Endothelial cell of umbilical vein (primary cell): ENCODE measurements around the gene GHRH.

Source experiments
- POLR2A ChIP-seq: IDR thresholded peaks from 2 replicates; pipeline ENCODE4 v1.6.1; 2012; ENCODE audit warnings: low read depth, mild to moderate bottlenecking, control low read depth, low read length
- TF ChIP-seq, protein P1 (sequence below), 2 donors: IDR thresholded peaks; 1 replicate in 1 of 2; 2 replicates in 1 of 2; pipeline ENCODE4 v1.5.1; 2011; ENCODE audit warnings: low read length in 2 of 2, mild to moderate bottlenecking in 2 of 2, moderate library complexity in 2 of 2, control low read depth in 1 of 2, inconsistent platforms in 1 of 2, low read depth in 1 of 2; ENCODE audit not compliant: insufficient read depth in 1 of 2; ENCODE audit errors: extremely low read depth in 1 of 2

DNA sequence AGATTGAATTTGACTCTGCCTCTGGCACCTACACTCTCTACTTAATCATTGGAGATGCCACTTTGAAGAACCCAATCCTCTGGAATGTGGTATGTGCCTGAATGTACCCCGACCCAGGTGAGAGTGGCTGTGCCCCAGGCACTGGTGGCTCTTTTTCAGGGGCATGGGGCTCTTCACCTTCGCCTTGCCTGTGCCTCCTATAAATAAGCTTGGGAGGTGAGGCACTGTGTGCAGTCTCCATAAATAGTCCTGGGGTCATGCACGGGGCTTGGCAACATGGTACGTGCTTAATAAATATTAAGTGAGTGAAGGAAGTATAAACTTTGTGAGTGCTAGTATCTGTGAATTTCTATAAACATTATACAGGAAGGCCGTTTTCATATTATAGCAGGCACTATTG lies 33.0 kb downstream of the GHRH start:
- TF ChIP-seq POLR2A = no peak
- TF ChIP-seq, protein P1, sequence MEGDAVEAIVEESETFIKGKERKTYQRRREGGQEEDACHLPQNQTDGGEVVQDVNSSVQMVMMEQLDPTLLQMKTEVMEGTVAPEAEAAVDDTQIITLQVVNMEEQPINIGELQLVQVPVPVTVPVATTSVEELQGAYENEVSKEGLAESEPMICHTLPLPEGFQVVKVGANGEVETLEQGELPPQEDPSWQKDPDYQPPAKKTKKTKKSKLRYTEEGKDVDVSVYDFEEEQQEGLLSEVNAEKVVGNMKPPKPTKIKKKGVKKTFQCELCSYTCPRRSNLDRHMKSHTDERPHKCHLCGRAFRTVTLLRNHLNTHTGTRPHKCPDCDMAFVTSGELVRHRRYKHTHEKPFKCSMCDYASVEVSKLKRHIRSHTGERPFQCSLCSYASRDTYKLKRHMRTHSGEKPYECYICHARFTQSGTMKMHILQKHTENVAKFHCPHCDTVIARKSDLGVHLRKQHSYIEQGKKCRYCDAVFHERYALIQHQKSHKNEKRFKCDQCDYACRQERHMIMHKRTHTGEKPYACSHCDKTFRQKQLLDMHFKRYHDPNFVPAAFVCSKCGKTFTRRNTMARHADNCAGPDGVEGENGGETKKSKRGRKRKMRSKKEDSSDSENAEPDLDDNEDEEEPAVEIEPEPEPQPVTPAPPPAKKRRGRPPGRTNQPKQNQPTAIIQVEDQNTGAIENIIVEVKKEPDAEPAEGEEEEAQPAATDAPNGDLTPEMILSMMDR (IDR thresholded peaks at IDR 0.05; ENCODE audit: extremely low read depth in 1 of 2, insufficient read depth in 1 of 2, low read depth in 1 of 2, low read length in 2 of 2) = no peak
